K562 (cell line): Measurements from ENCODE around the gene SERPINA3.

Experiments used
- BCOR ChIP-seq: fragments of 450-650 bp; IDR thresholded peaks from 2 replicates; pipeline ENCODE4 v1.6.1; 2016
- CTCF ChIP-seq, 3 experiments: IDR thresholded peaks in 2 of 3; conservative IDR thresholded peaks in 1 of 3; 2 replicates each; pipeline ENCODE4 v1.5.1; 2011 to 2012; ENCODE audit warnings: low read length in 3 of 3, mild to moderate bottlenecking in 3 of 3, control low read depth in 2 of 3, improper control_type of control experiment in 1 of 3, inconsistent platforms in 1 of 3, low read depth in 1 of 3, mixed read lengths in 1 of 3, moderate library complexity in 1 of 3; ENCODE audit not compliant: insufficient read depth in 2 of 3
- JUNB ChIP-seq: fragments of 450-650 bp; formaldehyde crosslinking; conservative IDR thresholded peaks from 2 replicates; pipeline ENCODE4 v1.4.0; 2020; ENCODE audit warnings: mild to moderate bottlenecking
- MTA3 ChIP-seq: fragments of 450-650 bp; formaldehyde crosslinking; IDR thresholded peaks from 2 replicates; pipeline ENCODE4 v1.6.1; 2017; ENCODE audit warnings: mild to moderate bottlenecking, borderline replicate concordance
- POLR2A ChIP-seq: fragments of 450-650 bp; conservative IDR thresholded peaks from 2 replicates; pipeline ENCODE4 v1.6.1; 2016
- SIN3A ChIP-seq, 2 experiments: fragments of 150-350 bp in 1 of 2; IDR thresholded peaks; 2 replicates each; pipeline ENCODE4 v1.6.1; 2011 to 2016; ENCODE audit warnings: borderline replicate concordance in 2 of 2, low read depth in 2 of 2, low read length in 2 of 2, mild to moderate bottlenecking in 2 of 2, moderate library complexity in 2 of 2; ENCODE audit not compliant: control insufficient read depth in 1 of 2
- TFE3 ChIP-seq: fragments of 450-650 bp; formaldehyde crosslinking; IDR thresholded peaks from 2 replicates; pipeline ENCODE4 v1.4.0; 2020; ENCODE audit warnings: mild to moderate bottlenecking, mixed read lengths
- ZFP36 ChIP-seq: fragments of 150-350 bp; IDR thresholded peaks from 2 replicates; pipeline ENCODE4 v1.6.1; 2018; ENCODE audit warnings: low read length, low read depth; ENCODE audit not compliant: partially characterized antibody

GRCh38 chr14:94663965-94664704, 51.9 kb downstream of the SERPINA3 start:
- TF ChIP-seq CTCF (IDR thresholded peaks at IDR 0.05 in 2 of 3, conservative IDR thresholded peaks at IDR 0.05 in 1 of 3; ENCODE audit: insufficient read depth in 2 of 3, low read depth in 1 of 3, low read length in 3 of 3) (no peak), BCOR (no peak), POLR2A (no peak), SIN3A (IDR thresholded peaks at IDR 0.05; ENCODE audit: borderline replicate concordance in 2 of 2, control insufficient read depth in 1 of 2, low read depth in 2 of 2, low read length in 2 of 2) (no peak), JUNB (CRISPR knock-in tag) (no peak), ZFP36 (no peak), TFE3 (CRISPR knock-in tag) (no peak), MTA3 (no peak)
